Stimulated activated CD4-positive, alpha-beta T cell treated with anti-CD3 and anti-CD28 coated beads, Interleukin-1b, Interleukin-23, amount 100 ng/mL, for 1 hour (primary cell): ENCODE results near the gene SLC12A7.

Experiments
- DNase-seq, 2 donors: peaks; one replicate each; pipeline ENCODE4 v3.0.0-alpha.2; 2020; ENCODE audit warnings: low read depth in 2 of 2

SLC12A7 gene

GRCh38 chr5:1019001-1019905 lies 92.6 kb downstream of the SLC12A7 start:
- DNase-seq, result no peak

- no peak for DNase-seq
Measured at GRCh38 chr5:1018596-1018995, 93.3 kb downstream of the SLC12A7 start.

- DNase-seq, result no peak
Measured at GRCh38 chr5:1017691-1018455, 94.0 kb downstream of the SLC12A7 start.

- DNase-seq, result no peak
Measured at GRCh38 chr5:1017056-1017455, 94.8 kb downstream of the SLC12A7 start.

GRCh38 chr5:1016476-1016875 lies 95.4 kb downstream of the SLC12A7 start:
- DNase-seq, result no peak

DNA sequence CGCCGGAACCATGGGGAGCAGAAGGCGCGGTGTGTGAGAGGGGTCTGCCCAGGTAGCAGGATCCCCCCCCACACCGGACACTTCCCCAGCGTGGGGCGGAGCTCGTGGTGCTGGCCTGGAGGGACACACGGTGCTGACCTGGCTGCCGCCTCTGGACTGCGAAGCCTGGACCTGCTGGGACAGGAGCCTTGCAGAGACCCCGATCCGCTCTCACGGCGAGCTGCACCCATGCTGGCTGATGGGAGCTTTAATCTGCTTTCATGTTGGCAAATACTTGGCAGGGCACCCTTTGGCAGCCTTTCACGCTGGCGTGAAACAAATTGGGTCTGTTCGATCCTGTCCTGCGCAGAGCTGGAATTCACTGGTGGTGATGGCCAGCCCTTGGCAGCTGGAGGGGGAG lies 95.8 kb downstream of the SLC12A7 start:
- no peak for DNase-seq

GRCh38 chr5:1015507-1015906 lies 96.4 kb downstream of the SLC12A7 start:
- DNase-seq, result no peak

DNA sequence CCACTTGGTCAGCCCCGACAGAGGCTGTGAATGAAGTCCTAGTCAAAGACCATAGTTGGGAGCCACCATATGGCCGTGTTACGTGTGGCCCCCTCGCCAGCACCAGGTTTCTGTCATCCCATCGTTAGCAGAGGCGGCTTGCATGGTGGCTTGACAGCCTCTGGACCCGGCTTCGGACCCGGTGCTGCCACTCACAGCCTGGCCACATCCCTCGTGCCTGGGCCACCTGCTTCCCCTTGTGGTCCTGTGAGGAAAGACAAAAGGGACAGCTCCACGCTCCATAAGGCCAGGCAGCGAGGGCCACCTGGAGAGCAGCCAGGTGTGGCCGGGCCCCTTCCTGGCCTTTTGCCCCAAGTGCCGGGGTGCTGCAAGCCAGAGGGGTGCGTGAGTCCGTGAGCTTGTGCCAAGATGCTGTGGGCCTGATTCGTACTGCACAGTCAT lies 97.1 kb downstream of the SLC12A7 start:
- no peak for DNase-seq

DNA sequence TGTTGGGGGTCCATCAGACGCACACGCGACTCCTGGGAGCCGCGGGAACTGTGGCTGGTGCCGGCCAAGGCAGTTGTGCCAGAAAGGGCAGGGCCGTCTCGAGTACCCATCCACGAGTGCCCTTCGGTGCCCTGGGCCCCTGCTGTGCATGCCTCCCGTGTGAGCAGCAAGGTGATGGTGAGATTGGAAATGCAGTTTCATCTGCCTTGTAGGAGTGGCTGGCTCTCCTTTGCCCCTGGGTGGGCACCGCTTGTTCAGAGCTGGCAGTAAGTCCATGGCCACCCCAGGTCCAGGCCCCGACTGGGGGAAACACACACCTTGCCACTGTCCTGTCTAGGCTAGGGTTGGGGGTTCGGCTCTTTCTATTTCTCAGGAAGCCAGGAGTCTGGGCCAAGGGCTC lies 97.5 kb downstream of the SLC12A7 start:
- no peak for DNase-seq

- no peak for DNase-seq
Measured at GRCh38 chr5:1013948-1014301, 97.9 kb downstream of the SLC12A7 start.

GRCh38 chr5:1013238-1013947 lies 98.5 kb downstream of the SLC12A7 start:
- DNase-seq, result no peak

- no peak for DNase-seq
Measured at GRCh38 chr5:1012900-1013237, 99.0 kb downstream of the SLC12A7 start.

- no peak for DNase-seq
Measured at GRCh38 chr5:1012313-1012841, 99.5 kb downstream of the SLC12A7 start.

GRCh38 chr5:1011741-1012312 lies 100.0 kb downstream of the SLC12A7 start:
- DNase-seq, result no peak

DNA sequence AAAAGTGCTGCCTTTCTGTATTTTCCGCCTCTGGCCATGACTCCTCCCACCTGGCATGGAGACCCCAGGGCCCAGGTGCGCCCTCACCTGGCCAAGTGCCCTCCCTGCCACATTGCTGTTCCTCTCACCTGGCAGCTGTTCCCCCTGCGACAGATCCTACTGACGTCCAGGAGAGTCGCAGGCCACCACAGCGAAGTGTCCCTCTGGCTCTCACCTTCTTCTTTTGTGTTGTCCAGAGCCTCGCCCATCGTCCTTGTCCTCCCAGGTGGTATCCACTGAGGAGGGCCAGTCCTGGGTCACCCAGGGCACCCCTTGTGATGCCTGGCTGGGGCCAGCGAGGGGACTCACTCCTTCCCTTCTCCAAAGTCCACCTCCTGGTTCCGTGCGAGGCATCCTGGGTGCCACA lies 100.6 kb downstream of the SLC12A7 start:
- DNase-seq, result no peak

GRCh38 chr5:1010641-1011046 lies 101.2 kb downstream of the SLC12A7 start:
- DNase-seq, result no peak

GRCh38 chr5:1010181-1010510 lies 101.7 kb downstream of the SLC12A7 start:
- no peak for DNase-seq

GRCh38 chr5:1009359-1010180 lies 102.3 kb downstream of the SLC12A7 start:
- no peak for DNase-seq

DNA sequence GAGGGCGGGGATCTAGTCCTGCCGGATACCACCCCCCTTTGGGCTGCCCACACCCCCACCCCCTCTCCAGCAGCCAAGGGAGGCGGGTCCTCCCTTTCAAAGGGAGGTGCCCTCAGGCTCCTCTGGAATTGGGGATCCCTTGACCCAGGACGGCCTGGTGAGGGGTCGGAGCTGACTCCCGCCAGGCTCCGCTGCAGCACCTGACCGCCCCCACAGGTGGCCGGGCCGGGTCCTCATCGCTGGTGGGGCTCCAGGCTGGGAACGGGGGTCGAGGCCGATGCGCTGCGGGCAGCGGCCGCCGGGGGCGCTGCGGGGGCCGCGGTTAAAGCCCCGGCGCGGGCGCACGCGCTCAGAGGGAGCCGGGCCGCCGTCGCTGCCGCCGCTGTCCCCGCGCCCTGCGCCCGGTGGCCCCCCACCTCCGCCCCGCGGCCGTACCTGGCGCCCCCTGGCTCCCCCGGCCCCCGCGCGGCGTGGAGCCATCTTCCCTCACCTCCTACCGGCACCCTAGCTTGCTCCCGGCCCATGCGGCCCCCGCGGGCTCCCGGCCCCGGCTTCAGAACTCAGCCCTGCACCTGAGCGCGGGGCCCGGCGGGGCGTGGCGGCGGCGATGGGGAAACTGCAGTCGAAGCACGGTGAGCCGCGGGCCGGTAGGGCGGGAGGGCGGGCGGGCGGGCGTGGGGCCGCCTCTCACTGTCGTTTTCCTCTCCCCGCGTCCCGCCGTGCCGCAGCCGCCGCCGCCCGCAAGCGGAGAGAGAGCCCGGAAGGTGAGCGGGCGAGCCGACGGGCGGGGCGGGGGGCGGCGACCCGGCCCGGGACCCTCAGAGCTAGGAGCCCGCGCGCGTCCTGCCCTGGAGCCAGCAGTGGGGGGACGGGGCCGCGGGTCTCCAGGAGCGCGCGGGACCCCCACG lies 103.2 kb downstream of the SLC12A7 start, which contains the start of gene NKD2:
NKD2 (plus strand) TSS at position 352 of the 908 bp plus-strand sequence; CDS start at position 608, 256 bp downstream.
- DNase-seq, result peak in 1 of 2 donors; percentile 38
